Testis (tissue), 5 donors: ENCODE results near the gene OR4C15. TPM values are rescaled to one million over a fixed set of nuclear protein-coding genes. Genes with fewer than 3 reads are reported as not detected.

Source experiments
- DNase-seq: peaks from one replicate; pipeline ENCODE4 v3.0.0-alpha.2; 2019
- H3K27ac ChIP-seq, 2 donors: fragments of 200-600 bp; sonication (generic); one replicate each; pipeline ENCODE4 v1.5.1; 2019
- H3K27me3 ChIP-seq: fragments of 200-600 bp; sonication (generic); one replicate; pipeline ENCODE4 v1.5.1; 2019
- H3K36me3 ChIP-seq: fragments of 200-600 bp; sonication (generic); one replicate; pipeline ENCODE4 v1.5.1; 2017; ENCODE audit warnings: low read depth; ENCODE audit errors: missing control alignments
- H3K4me1 ChIP-seq: fragments of 200-600 bp; sonication (generic); one replicate; pipeline ENCODE4 v1.5.1; 2019
- H3K4me3 ChIP-seq, 2 donors: fragments of 200-600 bp; sonication (generic); one replicate each; pipeline ENCODE4 v1.5.1; 2017 to 2019
- H3K9me3 ChIP-seq: fragments of 200-600 bp; sonication (generic); one replicate; pipeline ENCODE4 v1.5.1; 2017
- CTCF ChIP-seq, 3 experiments: fragments of 450-650 bp in 2 of 3; fragments of 200-600 bp in 1 of 3; sonication (generic) in 1 of 3; IDR thresholded peaks; one replicate each; pipeline ENCODE4 v1.5.1; 2016 to 2019; ENCODE audit warnings: antibody characterized with exemption in 3 of 3, mild to moderate bottlenecking in 2 of 3, moderate library complexity in 1 of 3
- POLR2A ChIP-seq: fragments of 450-650 bp; IDR thresholded peaks from one replicate; pipeline ENCODE4 v1.6.1; 2017; ENCODE audit warnings: antibody characterized with exemption, mild to moderate bottlenecking, moderate library complexity
- WGBS, 2 donors: methylation state at CpG; one replicate each; pipeline ENCODE4 v1.1.5; 2018; 5-methylcytosine and 5-hydroxymethylcytosine counted together
- intact Hi-C: fragments of 100-400 bp; cut with DNase I; formaldehyde crosslinking; loops from one replicate; pipeline ENCODE4 v1.15.1; 2023; ENCODE audit warnings: low total_unique reads
- long read RNA-seq, 2 donors: transcript quantifications; one replicate each; lab custom pipeline, GENCODE V29; 2026
- polyA plus RNA-seq: library from polyadenylated mRNA; stranded (reverse); fragments of 350-450 nt; fragmentation: Illumina TruSeq; extraction: RNeasy Lipid Tissue Mini Kit (QIAGEN cat#74804); gene quantifications from one replicate; pipeline ENCODE4 v1.2.3, GENCODE V29; 2014; ENCODE audit warnings: low read depth, low replicate concordance; ENCODE audit not compliant: insufficient read depth
- total RNA-seq, 2 donors: library from RNA; depleted of rRNA; stranded (reverse); fragments of >200 nt; gene quantifications; one replicate each; pipeline ENCODE4 v1.2.3, GENCODE V29; 2016

The OR4C15 gene
- not detected for total RNA-seq
- not detected for polyA plus RNA-seq
- long read RNA-seq, donor 1 = 0 reads
- long read RNA-seq, donor 2, partial matches to known transcripts = 0 of 1 reads
- long read RNA-seq, donor 2, other reads (novel, unspliced or antisense) = 0 of 1 reads

- DNase-seq = no peak
- TF ChIP-seq CTCF (IDR thresholded peaks at IDR 0.05) (no peak), POLR2A (no peak)
- Histone ChIP-seq H3K9me3 (no peaks in the 10 kb centered on the region), H3K4me1 (no peaks in the 10 kb centered on the region), H3K36me3 (no peaks in the 10 kb centered on the region), H3K27ac (no peak within 1 kb of the TSS), H3K4me3 (no peak within 1 kb of the TSS), H3K27me3 (no peaks in the 10 kb centered on the region)
- intact Hi-C loops = no loop called here
Observed at GRCh38 chr11:55554169-55554568, at the start of gene OR4C15. Gene OR4C15, plus strand, starts transcription at chr11:55554469. Its CDS starts 0 bp downstream, at chr11:55554469.

DNA sequence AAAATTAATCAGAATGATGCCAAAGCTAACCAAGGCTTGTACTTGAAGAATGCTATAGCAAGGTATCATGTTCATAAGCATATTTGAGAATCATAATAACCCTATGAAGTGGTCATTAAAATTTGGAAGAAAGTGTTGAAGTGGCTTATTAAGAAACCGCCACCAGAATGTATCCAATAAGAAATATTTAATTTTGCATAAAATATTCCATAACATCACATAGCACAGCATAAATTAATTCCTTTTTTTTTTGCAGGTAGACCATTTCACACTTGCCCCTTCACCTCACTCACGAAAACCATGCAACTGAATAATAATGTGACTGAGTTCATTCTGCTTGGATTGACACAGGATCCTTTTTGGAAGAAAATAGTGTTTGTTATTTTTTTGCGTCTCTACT, 17.6 kb downstream of the OR4C15 start, which contains the start of gene OR4C16:
Gene OR4C16, plus strand, starts transcription at position 301 of the 400 bp plus-strand sequence. Its CDS starts 0 bp downstream, at position 301.
- Histone ChIP-seq H3K27me3 (no peaks in the 10 kb centered on the region), H3K27ac (no peak within 1 kb of the TSS), H3K4me1 (no peaks in the 10 kb centered on the region), H3K9me3 (no peaks in the 10 kb centered on the region), H3K36me3 (no peaks in the 10 kb centered on the region), H3K4me3 (no peak within 1 kb of the TSS)
- TF ChIP-seq POLR2A (no peak), CTCF (IDR thresholded peaks at IDR 0.05) (no peak)
- whole genome bisulfite sequencing, 2 donors = 48 to 63% methylated on average over 3 of the region's 3 CpGs
- DNase-seq = no peak
- intact Hi-C loops = no loop called here

- H3K27me3 ChIP-seq = no peaks in the 10 kb centered on the region
- no peak for DNase-seq
- no peaks in the 10 kb centered on the region for H3K36me3 ChIP-seq
- TF ChIP-seq POLR2A (no peak), CTCF (IDR thresholded peaks at IDR 0.05) (no peak)
- H3K27ac ChIP-seq = no peak overlapping the region
- intact Hi-C loops = no loop called here
- H3K4me1 ChIP-seq = no peaks in the 10 kb centered on the region
- H3K9me3 ChIP-seq = no peaks in the 10 kb centered on the region
- no peak overlapping the region for H3K4me3 ChIP-seq
- WGBS, 2 donors = 21 to 35% methylated on average over 1 of the region's 1 CpG
Observed at GRCh38 chr11:55572548-55572947, 18.3 kb downstream of the OR4C15 start.

Other genes starting within 250 kb of the OR4C15 start
- under 1 TPM; 0.47 to 0.50 TPM for gene OR4A16, start 211.3 kb upstream of the OR4C15 start, total RNA-seq
- gene OR4A16, start 211.3 kb upstream of the OR4C15 start, polyA plus RNA-seq = not detected
- not detected for gene OR4A15, start 186.5 kb upstream of the OR4C15 start, total RNA-seq
- not detected for gene OR4A15, start 186.5 kb upstream of the OR4C15 start, polyA plus RNA-seq
- not detected for gene OR4C16, start 17.7 kb downstream of the OR4C15 start, total RNA-seq
- not detected for gene OR4C16, start 17.7 kb downstream of the OR4C15 start, polyA plus RNA-seq
- gene OR4C11, start 53.2 kb downstream of the OR4C15 start, total RNA-seq = not detected
- not detected for gene OR4C11, start 53.2 kb downstream of the OR4C15 start, polyA plus RNA-seq
- not detected for gene OR4P4, start 80.6 kb downstream of the OR4C15 start, total RNA-seq
- not detected for gene OR4P4, start 80.6 kb downstream of the OR4C15 start, polyA plus RNA-seq
- not detected for gene OR4S2, start 93.9 kb downstream of the OR4C15 start, total RNA-seq
- gene OR4S2, start 93.9 kb downstream of the OR4C15 start, polyA plus RNA-seq = not detected
- gene OR4C6, start 107.7 kb downstream of the OR4C15 start, total RNA-seq = not detected
- not detected for gene OR4C6, start 107.7 kb downstream of the OR4C15 start, polyA plus RNA-seq
- gene OR5D13, start 219.0 kb downstream of the OR4C15 start, total RNA-seq = not detected
- gene OR5D13, start 219.0 kb downstream of the OR4C15 start, polyA plus RNA-seq = not detected
- gene OR5D14, start 241.1 kb downstream of the OR4C15 start, total RNA-seq = not detected
- gene OR5D14, start 241.1 kb downstream of the OR4C15 start, polyA plus RNA-seq = not detected